ENCODE results near the gene SPEG. TPM values are rescaled to one million over a fixed set of nuclear protein-coding genes. Genes with fewer than 3 reads are reported as not detected.
A peak's percentile ranks its signal among the peaks of the same experiment; 100 is the strongest.

Gene SPEG
- total RNA-seq, 1 experiment from 2014 or later: 56.6 TPM

GRCh38 chr2:219442256-219443015, 7.8 kb downstream of the SPEG start:
- Histone ChIP-seq H3K4me1 (ENCODE audit: control insufficient read depth in 1 of 2, insufficient read depth in 2 of 2, low read length in 2 of 2) (peaks cover 12 to 32% of the 10 kb centered on the region in 2 experiments), H3K36me3 (ENCODE audit: control insufficient read depth in 1 of 2, insufficient read depth in 2 of 2, low read length in 2 of 2) (peaks cover 0 to 3% of the 10 kb centered on the region in 2 experiments; a peak in 1 of 4 replicates), H3K27me3 (ENCODE audit: insufficient read depth, low read length) (no peaks in the 10 kb centered on the region), H3K9me2 (ENCODE audit: insufficient read depth) (no peaks in the 10 kb centered on the region), H3K4me2 (ENCODE audit: low read length) (peak overlapping the region; percentile 100), H2AFZ (ENCODE audit: low read depth, low read length, poor library complexity, severe bottlenecking) (no peak overlapping the region), H3K4me3 (replicated peaks in 1 of 2; ENCODE audit: low read depth in 1 of 2, low read length in 2 of 2) (peak overlapping the region; percentile 55 to 67), H3K9ac (ENCODE audit: low read length) (peak overlapping the region; percentile 68), H4K20me1 (ENCODE audit: insufficient read depth) (no peaks in the 10 kb centered on the region), H3K27ac (ENCODE audit: low read depth, low read length) (peak overlapping the region; percentile 48; the same call in 1 of the 2 replicates), H3K9me3 (ENCODE audit: control insufficient read depth in 1 of 2, insufficient read depth in 1 of 2, low read depth in 1 of 2, low read length in 2 of 2) (no peaks in the 10 kb centered on the region), H3K79me2 (ENCODE audit: insufficient read depth, low read length) (no peaks in the 10 kb centered on the region)
- TF ChIP-seq EZH2 (IDR thresholded peaks at IDR 0.05): no peak
- no peak for TF ChIP-seq EGR1 (IDR thresholded peaks at IDR 0.05; ENCODE audit: low read depth)
- TF ChIP-seq CEBPB (IDR thresholded peaks at IDR 0.05; ENCODE audit: low read depth): no peak
- TF ChIP-seq ELF1 (IDR thresholded peaks at IDR 0.05; ENCODE audit: borderline replicate concordance, low read depth): no peak
- TF ChIP-seq CBX3 (IDR thresholded peaks at IDR 0.05; ENCODE audit: low read depth): no peak
- TF ChIP-seq ZFX (IDR thresholded peaks at IDR 0.05): no peak
- TF ChIP-seq EZH2phosphoT487 (IDR thresholded peaks at IDR 0.05; ENCODE audit: borderline replicate concordance): no peak
- TF ChIP-seq ZBTB33 (IDR thresholded peaks at IDR 0.05; ENCODE audit: extremely low read depth, insufficient replicate concordance, low read length): no peak
- no peak for TF ChIP-seq POLR2A (IDR thresholded peaks at IDR 0.05; ENCODE audit: borderline replicate concordance, extremely low read depth, insufficient read depth, insufficient read length)
- TF ChIP-seq JUND (IDR thresholded peaks at IDR 0.05): no peak
- TF ChIP-seq SIN3A (IDR thresholded peaks at IDR 0.05; ENCODE audit: low read depth): no peak
- TF ChIP-seq POLR2AphosphoS5 (IDR thresholded peaks at IDR 0.05; ENCODE audit: low read depth, low read length): no peak
- TF ChIP-seq SRF (IDR thresholded peaks at IDR 0.05; ENCODE audit: low read depth): no peak
- no peak for TF ChIP-seq TCF7L2 (IDR thresholded peaks at IDR 0.05; ENCODE audit: borderline replicate concordance, extremely low read depth, insufficient read depth, insufficient read length)
- no TSS peak for BruUV-seq (replicated peaks)
- peak; percentile 21 for ATAC-seq
- ChIA-PET POLR2A (interaction anchor here (0.6 to 1.5 kb wide), 3 partner anchors 11 to 103 kb away, joined by 3 read pairs; no protein-coding TSS in a partner anchor), RAD21 (ENCODE audit: low non-redundant PET in 1 of 2, low total read pairs in 2 of 2, uncharacterized antibody in 2 of 2, unreplicated experiment in 2 of 2) (no interaction called here), CTCF (interaction anchor here (0.6 to 1.9 kb wide), 4 partner anchors 9 to 53 kb away, joined by 3 to 9 read pairs (median 3); no protein-coding TSS in a partner anchor)
- intact Hi-C loops (cut with micrococcal nuclease): no loop called here
- DNase-seq (ENCODE audit: low read depth, low spot score): no peak
